Small intestine (tissue), 7 donors: Measurements from ENCODE around the gene IL1RAPL2. TPM values are rescaled to one million over a fixed set of nuclear protein-coding genes. Genes with fewer than 3 reads are reported as not detected.

ENCODE experiments used
- DNase-seq, 2 donors: peaks; one replicate each; pipeline versions ENCODE4 v3.0.0 to v3.0.0-alpha.2; 2013
- FAIRE-seq: peaks from 2 replicates; lab custom pipeline; 2012; peaks lifted over from hg19 to GRCh38; lab: Jason Lieb, UNC
- H3K27ac ChIP-seq, 3 donors: one replicate each; pipeline ENCODE4 v1.5.1; 2013; ENCODE audit warnings: low read length in 2 of 3, mild to moderate bottlenecking in 2 of 3, control low read depth in 1 of 3, inconsistent platforms in 1 of 3, low read depth in 1 of 3, moderate library complexity in 1 of 3
- H3K27me3 ChIP-seq, 3 donors: one replicate each; pipeline ENCODE4 v1.6.1; 2013; ENCODE audit warnings: low read length in 3 of 3, inconsistent platforms in 1 of 3; ENCODE audit not compliant: control insufficient read depth in 3 of 3, insufficient read depth in 3 of 3
- H3K36me3 ChIP-seq, 3 donors: one replicate each; pipeline ENCODE4 v1.6.1; 2013; ENCODE audit warnings: low read length in 3 of 3, inconsistent platforms in 1 of 3, low read depth in 1 of 3, mild to moderate bottlenecking in 1 of 3, moderate library complexity in 1 of 3; ENCODE audit not compliant: control insufficient read depth in 3 of 3, insufficient read depth in 2 of 3
- H3K4me1 ChIP-seq, 3 donors: one replicate each; pipeline ENCODE4 v1.6.1; 2013; ENCODE audit warnings: low read length in 2 of 3, inconsistent platforms in 1 of 3, low read depth in 1 of 3, mild to moderate bottlenecking in 1 of 3, moderate library complexity in 1 of 3; ENCODE audit not compliant: control insufficient read depth in 3 of 3, insufficient read depth in 2 of 3
- H3K4me3 ChIP-seq, 3 donors: one replicate each; pipeline ENCODE4 v1.5.1; 2013; ENCODE audit warnings: low read length in 3 of 3, control low read depth in 1 of 3, inconsistent platforms in 1 of 3, low read depth in 1 of 3, mild to moderate bottlenecking in 1 of 3, moderate library complexity in 1 of 3
- H3K9me3 ChIP-seq, 2 donors: one replicate each; pipeline ENCODE4 v1.6.1; 2013; ENCODE audit warnings: low read depth in 1 of 2, low read length in 1 of 2; ENCODE audit not compliant: control insufficient read depth in 2 of 2, insufficient read depth in 1 of 2
- WGBS, 3 donors: extraction: QIAGEN DNeasy Blood & Tissue Kit; methylation state at CpG; one replicate each; pipeline ENCODE4 v1.1.7; 2013; 5-methylcytosine and 5-hydroxymethylcytosine counted together
- polyA plus RNA-seq, 4 donors: library from polyadenylated mRNA; stranded (reverse) in 3 of 4; unstranded in 1 of 4; fragments of 200-250 nt in 3 of 4; fragments of 120-200 nt in 1 of 4; gene quantifications; one replicate each; pipeline versions ENCODE4 v1.2.1 to v1.2.3, GENCODE V29; 2013
- donor health status: healthy with polysubstance abuse.
- donor health status: control.
- donor health status: control.
- donor health status: Bipolar disorder and iron deficiency.
- donor health status: healthy.

Gene IL1RAPL2
- polyA plus RNA-seq, 4 donors: 0.03 TPM; not detected in 3

- no peak for FAIRE-seq
- WGBS, 3 donors: 53 to 68% (median 57%) methylated on average over 6 of the region's 6 CpGs
- H3K4me1 ChIP-seq: no peaks in the 10 kb centered on the region
- H3K27ac ChIP-seq: no peak overlapping the region
- no peak overlapping the region for H3K4me3 ChIP-seq
- no peak for DNase-seq
- no peaks in the 10 kb centered on the region for H3K9me3 ChIP-seq
- no peaks in the 10 kb centered on the region for H3K27me3 ChIP-seq
- H3K36me3 ChIP-seq: no peaks in the 10 kb centered on the region
These were observed 1186.4 kb downstream of the IL1RAPL2 start for GRCh38 chrX:105752338-105752956.

- H3K36me3 ChIP-seq: no peaks in the 10 kb centered on the region
- DNase-seq (no peak), FAIRE-seq (no peak)
- no peaks in the 10 kb centered on the region for H3K9me3 ChIP-seq
- H3K27me3 ChIP-seq: no peaks in the 10 kb centered on the region
- H3K4me3 ChIP-seq: no peak overlapping the region
- H3K27ac ChIP-seq: no peak overlapping the region
- no peaks in the 10 kb centered on the region for H3K4me1 ChIP-seq
- 61 to 66% (median 64%) methylated on average over 4 of the region's 4 CpGs for WGBS, 3 donors
These were observed 1187.4 kb downstream of the IL1RAPL2 start for GRCh38 chrX:105753411-105753810.

GRCh38 chrX:105754286-105754964, 1188.4 kb downstream of the IL1RAPL2 start:
- DNase-seq (no peak), FAIRE-seq (no peak)
- no peaks in the 10 kb centered on the region for H3K36me3 ChIP-seq
- no peak overlapping the region for H3K27ac ChIP-seq
- WGBS, 3 donors: 71 to 73% (median 72%) methylated on average over 2 of the region's 2 CpGs
- no peak overlapping the region for H3K4me3 ChIP-seq
- H3K27me3 ChIP-seq: no peaks in the 10 kb centered on the region
- H3K4me1 ChIP-seq: no peaks in the 10 kb centered on the region
- H3K9me3 ChIP-seq: no peaks in the 10 kb centered on the region

- Histone ChIP-seq H3K9me3 (no peaks in the 10 kb centered on the region), H3K36me3 (no peaks in the 10 kb centered on the region), H3K27ac (no peak overlapping the region), H3K27me3 (no peaks in the 10 kb centered on the region), H3K4me1 (no peaks in the 10 kb centered on the region), H3K4me3 (no peak overlapping the region)
- no peak for FAIRE-seq
- DNase-seq: no peak
- WGBS, 3 donors: 6 to 22% (median 15%) methylated on average over 1 of the region's 1 CpG
These were observed 1189.1 kb downstream of the IL1RAPL2 start for GRCh38 chrX:105755109-105755508.

GRCh38 chrX:105758754-105759153, 1192.8 kb downstream of the IL1RAPL2 start:
- DNase-seq (no peak), FAIRE-seq (no peak)
- Histone ChIP-seq H3K27ac (no peak overlapping the region), H3K9me3 (no peaks in the 10 kb centered on the region), H3K4me1 (no peaks in the 10 kb centered on the region), H3K4me3 (no peak overlapping the region), H3K27me3 (no peaks in the 10 kb centered on the region), H3K36me3 (no peaks in the 10 kb centered on the region)
- 72 to 81% (median 76%) methylated on average over 1 of the region's 1 CpG for WGBS, 3 donors

GRCh38 chrX:105759598-105759997, 1193.6 kb downstream of the IL1RAPL2 start:
- FAIRE-seq (no peak), DNase-seq (no peak)
- H3K4me3 ChIP-seq: no peak overlapping the region
- 36 to 67% (median 49%) methylated on average over 2 of the region's 2 CpGs for WGBS, 3 donors
- no peaks in the 10 kb centered on the region for H3K9me3 ChIP-seq
- no peaks in the 10 kb centered on the region for H3K4me1 ChIP-seq
- no peaks in the 10 kb centered on the region for H3K27me3 ChIP-seq
- no peak overlapping the region for H3K27ac ChIP-seq
- H3K36me3 ChIP-seq: no peaks in the 10 kb centered on the region

- no peaks in the 10 kb centered on the region for H3K27me3 ChIP-seq
- no peaks in the 10 kb centered on the region for H3K4me1 ChIP-seq
- no peaks in the 10 kb centered on the region for H3K36me3 ChIP-seq
- no peak for FAIRE-seq
- 13 to 63% (median 33%) methylated on average over 1 of the region's 1 CpG for WGBS, 3 donors
- DNase-seq: no peak
- H3K9me3 ChIP-seq: no peaks in the 10 kb centered on the region
- no peak overlapping the region for H3K4me3 ChIP-seq
- H3K27ac ChIP-seq: no peak overlapping the region
These were observed 1199.7 kb downstream of the IL1RAPL2 start for GRCh38 chrX:105765691-105766090.

- no peak for FAIRE-seq
- Histone ChIP-seq H3K27ac (no peak overlapping the region), H3K27me3 (no peaks in the 10 kb centered on the region), H3K4me1 (no peaks in the 10 kb centered on the region), H3K36me3 (no peaks in the 10 kb centered on the region), H3K9me3 (no peaks in the 10 kb centered on the region), H3K4me3 (no peak overlapping the region)
- no peak for DNase-seq
These were observed 1207.8 kb downstream of the IL1RAPL2 start for GRCh38 chrX:105773801-105774200.
